PC-9 (cell line): ENCODE measurements around the gene HLA-B.

ENCODE experiments used
- EZH2 ChIP-seq: fragments of 200-600 bp; sonication (generic); IDR thresholded peaks from 2 replicates; pipeline ENCODE4 v1.8.0; 2017; ENCODE audit warnings: antibody characterized with exemption, low read depth
- TF ChIP-seq, protein P1 (sequence below): fragments of 200-600 bp; sonication (generic); conservative IDR thresholded peaks from 2 replicates; pipeline ENCODE4 v1.6.1; 2017; ENCODE audit warnings: mixed run types, antibody characterized with exemption, mild to moderate bottlenecking, moderate library complexity

DNA sequence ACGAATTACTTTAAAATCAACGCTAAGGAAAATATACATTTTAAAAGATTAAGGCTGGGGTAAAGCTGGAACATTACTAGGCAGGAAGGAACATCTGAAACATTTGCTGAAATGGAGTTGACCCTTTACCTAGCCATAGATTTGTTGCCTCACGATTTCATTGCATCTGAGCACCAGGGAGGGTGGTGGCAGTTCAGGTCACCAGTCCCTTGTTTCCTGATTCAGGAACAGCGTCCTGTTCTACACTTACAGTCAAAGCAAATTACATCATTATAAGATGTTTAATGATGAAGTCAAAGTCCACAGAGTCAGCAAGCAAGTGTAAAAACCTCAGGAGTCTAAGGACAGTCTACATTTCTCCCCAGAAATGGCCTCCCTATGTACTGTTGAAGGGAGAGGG lies 37.4 kb upstream of the HLA-B start:
- TF ChIP-seq, protein P1, sequence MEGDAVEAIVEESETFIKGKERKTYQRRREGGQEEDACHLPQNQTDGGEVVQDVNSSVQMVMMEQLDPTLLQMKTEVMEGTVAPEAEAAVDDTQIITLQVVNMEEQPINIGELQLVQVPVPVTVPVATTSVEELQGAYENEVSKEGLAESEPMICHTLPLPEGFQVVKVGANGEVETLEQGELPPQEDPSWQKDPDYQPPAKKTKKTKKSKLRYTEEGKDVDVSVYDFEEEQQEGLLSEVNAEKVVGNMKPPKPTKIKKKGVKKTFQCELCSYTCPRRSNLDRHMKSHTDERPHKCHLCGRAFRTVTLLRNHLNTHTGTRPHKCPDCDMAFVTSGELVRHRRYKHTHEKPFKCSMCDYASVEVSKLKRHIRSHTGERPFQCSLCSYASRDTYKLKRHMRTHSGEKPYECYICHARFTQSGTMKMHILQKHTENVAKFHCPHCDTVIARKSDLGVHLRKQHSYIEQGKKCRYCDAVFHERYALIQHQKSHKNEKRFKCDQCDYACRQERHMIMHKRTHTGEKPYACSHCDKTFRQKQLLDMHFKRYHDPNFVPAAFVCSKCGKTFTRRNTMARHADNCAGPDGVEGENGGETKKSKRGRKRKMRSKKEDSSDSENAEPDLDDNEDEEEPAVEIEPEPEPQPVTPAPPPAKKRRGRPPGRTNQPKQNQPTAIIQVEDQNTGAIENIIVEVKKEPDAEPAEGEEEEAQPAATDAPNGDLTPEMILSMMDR = no peak
- no peak for TF ChIP-seq EZH2
